ENCODE results near the gene HCK. TPM values are rescaled to one million over a fixed set of nuclear protein-coding genes. Genes with fewer than 3 reads are reported as not detected.

HCK gene
- total and polyA plus RNA-seq, 2 donors (not counting 1 experiment from before 2014, with no cell fraction given): not detected

GRCh38 chr20:32009564-32009963, 42.5 kb upstream of the HCK start:
- no peaks in the 10 kb centered on the region for H3K4me1 ChIP-seq (ENCODE audit: control insufficient read depth, extremely low read depth, insufficient read depth, low read length)
- H3K27ac ChIP-seq (ENCODE audit: insufficient read depth, low read length): no peak overlapping the region
- no peak for DNase-seq (ENCODE audit: low read depth in 2 of 2)
- peaks cover 8% of the 10 kb centered on the region for H3K27me3 ChIP-seq (ENCODE audit: control insufficient read depth, insufficient read depth, low read length)
- H4K20me1 ChIP-seq (ENCODE audit: control insufficient read depth, extremely low read depth, insufficient read depth, low read length): no peaks in the 10 kb centered on the region
- no peaks in the 10 kb centered on the region for H3K9me3 ChIP-seq (ENCODE audit: control insufficient read depth, insufficient read depth, low read depth, low read length)
- H3K79me2 ChIP-seq (ENCODE audit: control insufficient read depth, insufficient read depth, low read length): no peaks in the 10 kb centered on the region
- H3K4me2 ChIP-seq (ENCODE audit: extremely low read depth, insufficient read depth, low read length): no peak overlapping the region
- no peak overlapping the region for H3K9ac ChIP-seq (ENCODE audit: insufficient read depth, low read length)
- TF ChIP-seq CTCF (conservative IDR thresholded peaks at IDR 0.05 in 1 of 2, IDR thresholded peaks at IDR 0.05 in 1 of 2; ENCODE audit: low read depth in 1 of 2, low read length in 2 of 2) (no peak), EZH2 (IDR thresholded peaks at IDR 0.05; ENCODE audit: low read length, missing control alignments) (no peak)
- H3K4me3 ChIP-seq (replicated peaks in 1 of 4; ENCODE audit: control extremely low read depth in 1 of 4, insufficient read depth in 1 of 4, low read depth in 3 of 4, low read length in 4 of 4): no peak overlapping the region
- no peaks in the 10 kb centered on the region for H3K36me3 ChIP-seq (ENCODE audit: control insufficient read depth, insufficient read depth, low read length)
- H2AFZ ChIP-seq (ENCODE audit: low read length): no peak overlapping the region

GRCh38 chr20:32010101-32010500, 41.9 kb upstream of the HCK start, which contains the start of gene CCM2L:
Gene CCM2L, plus strand, starts transcription at chr20:32010438. Its CDS starts 17 bp downstream, at chr20:32010455.
- Histone ChIP-seq H3K27me3 (ENCODE audit: control insufficient read depth, insufficient read depth, low read length) (peaks cover 10% of the 10 kb centered on the region), H2AFZ (ENCODE audit: low read length) (no peak within 1 kb of the TSS)
- TF ChIP-seq EZH2 (IDR thresholded peaks at IDR 0.05; ENCODE audit: low read length, missing control alignments): no peak
- TF ChIP-seq CTCF (conservative IDR thresholded peaks at IDR 0.05 in 1 of 2, IDR thresholded peaks at IDR 0.05 in 1 of 2; ENCODE audit: low read depth in 1 of 2, low read length in 2 of 2): no peak

GRCh38 chr20:32010666-32011065, 41.4 kb upstream of the HCK start:
- H3K9ac ChIP-seq (ENCODE audit: insufficient read depth, low read length): no peak overlapping the region
- peaks cover 10% of the 10 kb centered on the region for H3K27me3 ChIP-seq (ENCODE audit: control insufficient read depth, insufficient read depth, low read length)
- H3K27ac ChIP-seq (ENCODE audit: insufficient read depth, low read length): no peak overlapping the region
- no peaks in the 10 kb centered on the region for H3K4me1 ChIP-seq (ENCODE audit: control insufficient read depth, extremely low read depth, insufficient read depth, low read length)
- H4K20me1 ChIP-seq (ENCODE audit: control insufficient read depth, extremely low read depth, insufficient read depth, low read length): no peaks in the 10 kb centered on the region
- DNase-seq (ENCODE audit: low read depth in 2 of 2): no peak
- no peak overlapping the region for H2AFZ ChIP-seq (ENCODE audit: low read length)
- no peak overlapping the region for H3K4me3 ChIP-seq (replicated peaks in 1 of 4; ENCODE audit: control extremely low read depth in 1 of 4, insufficient read depth in 1 of 4, low read depth in 3 of 4, low read length in 4 of 4)
- no peak overlapping the region for H3K4me2 ChIP-seq (ENCODE audit: extremely low read depth, insufficient read depth, low read length)
- H3K9me3 ChIP-seq (ENCODE audit: control insufficient read depth, insufficient read depth, low read depth, low read length): no peaks in the 10 kb centered on the region
- no peaks in the 10 kb centered on the region for H3K36me3 ChIP-seq (ENCODE audit: control insufficient read depth, insufficient read depth, low read length)
- no peaks in the 10 kb centered on the region for H3K79me2 ChIP-seq (ENCODE audit: control insufficient read depth, insufficient read depth, low read length)
- TF ChIP-seq EZH2 (IDR thresholded peaks at IDR 0.05; ENCODE audit: low read length, missing control alignments) (no peak), CTCF (conservative IDR thresholded peaks at IDR 0.05 in 1 of 2, IDR thresholded peaks at IDR 0.05 in 1 of 2; ENCODE audit: low read depth in 1 of 2, low read length in 2 of 2) (no peak)

More at GRCh38 chr20:32010101-32010500, 41.9 kb upstream of the HCK start, which contains the start of gene CCM2L:
- H3K9me3 ChIP-seq (ENCODE audit: control insufficient read depth, insufficient read depth, low read depth, low read length): no peaks in the 10 kb centered on the region
- H3K79me2 ChIP-seq (ENCODE audit: control insufficient read depth, insufficient read depth, low read length): no peaks in the 10 kb centered on the region
- no peak within 1 kb of the TSS for H3K27ac ChIP-seq (ENCODE audit: insufficient read depth, low read length)
- no peak for DNase-seq (ENCODE audit: low read depth in 2 of 2)
- H4K20me1 ChIP-seq (ENCODE audit: control insufficient read depth, extremely low read depth, insufficient read depth, low read length): no peaks in the 10 kb centered on the region
- H3K4me3 ChIP-seq (replicated peaks in 1 of 4; ENCODE audit: control extremely low read depth in 1 of 4, insufficient read depth in 1 of 4, low read depth in 3 of 4, low read length in 4 of 4): no peak within 1 kb of the TSS
- no peaks in the 10 kb centered on the region for H3K4me1 ChIP-seq (ENCODE audit: control insufficient read depth, extremely low read depth, insufficient read depth, low read length)
- no peak within 1 kb of the TSS for H3K4me2 ChIP-seq (ENCODE audit: extremely low read depth, insufficient read depth, low read length)
- no peaks in the 10 kb centered on the region for H3K36me3 ChIP-seq (ENCODE audit: control insufficient read depth, insufficient read depth, low read length)
- H3K9ac ChIP-seq (ENCODE audit: insufficient read depth, low read length): no peak within 1 kb of the TSS
